Hepatocyte (in vitro differentiated cells): ENCODE measurements around the gene FAM89B.

Experiments used
- CTCF ChIP-seq: fragments of 200-600 bp; sonication (generic); IDR thresholded peaks from 2 replicates; pipeline ENCODE4 v1.5.1; 2016; ENCODE audit warnings: antibody characterized with exemption, mild to moderate bottlenecking; ENCODE audit not compliant: poor library complexity
- EZH2 ChIP-seq: fragments of 200-600 bp; sonication (generic); IDR thresholded peaks from 2 replicates; pipeline ENCODE4 v1.6.1; 2016; ENCODE audit warnings: antibody characterized with exemption, mild to moderate bottlenecking, borderline replicate concordance
- EZH2phosphoT487 ChIP-seq: fragments of 200-600 bp; sonication (generic); IDR thresholded peaks from one replicate; pipeline ENCODE4 v1.6.1; 2018; ENCODE audit warnings: antibody characterized with exemption, mild to moderate bottlenecking, low read depth, moderate library complexity; ENCODE audit not compliant: unreplicated experiment, severe bottlenecking

- no peak for TF ChIP-seq EZH2
- TF ChIP-seq CTCF, result no peak
- TF ChIP-seq EZH2phosphoT487, result no peak
These were observed 6.3 kb downstream of the FAM89B start for GRCh38 chr11:65578667-65579066.
